Keratinocyte (primary cell): ENCODE measurements around the gene PLA2G2D. TPM values are rescaled to one million over a fixed set of nuclear protein-coding genes. Genes with fewer than 3 reads are reported as not detected.
A peak's percentile ranks its signal among the peaks of the same experiment; 100 is the strongest.

Experiments used
- DNase-seq: peaks from one replicate; pipeline ENCODE4 v3.0.0-alpha.2; 2011; ENCODE audit warnings: low read depth, missing footprints, low spot score
- FAIRE-seq: peaks from 2 replicates; lab custom pipeline; 2011; peaks lifted over from hg19 to GRCh38; lab: Jason Lieb, UNC
- H2AFZ ChIP-seq: 2 replicates; pipeline ENCODE4 v1.6.0; 2012; ENCODE audit warnings: low read length, control low read depth, inconsistent platforms; ENCODE audit not compliant: control insufficient read depth
- H3K27ac ChIP-seq: 2 replicates; pipeline ENCODE4 v1.5.1; 2011; ENCODE audit warnings: low read length; ENCODE audit not compliant: control insufficient read depth, insufficient read depth
- H3K27me3 ChIP-seq: 3 replicates; pipeline ENCODE4 v1.6.0; 2011; ENCODE audit warnings: low read length; ENCODE audit not compliant: control insufficient read depth, insufficient read depth; ENCODE audit errors: extremely low read depth
- H3K36me3 ChIP-seq, 2 experiments: 2 replicates in 1 of 2; 3 replicates in 1 of 2; pipeline ENCODE4 v1.5.1; 2011; ENCODE audit warnings: low read length in 2 of 2, mild to moderate bottlenecking in 1 of 2; ENCODE audit not compliant: control insufficient read depth in 2 of 2, insufficient read depth in 2 of 2; ENCODE audit errors: extremely low read depth in 1 of 2
- H3K4me1 ChIP-seq: 3 replicates; pipeline ENCODE4 v1.5.1; 2011; ENCODE audit warnings: low read length; ENCODE audit not compliant: control insufficient read depth, insufficient read depth; ENCODE audit errors: extremely low read depth
- H3K4me2 ChIP-seq: 3 replicates; pipeline ENCODE4 v1.6.0; 2011; ENCODE audit warnings: low read depth, low read length; ENCODE audit not compliant: control insufficient read depth, insufficient read depth; ENCODE audit errors: extremely low read depth
- H3K4me3 ChIP-seq, 3 experiments: fragments of 200-600 bp in 1 of 3; sonication (generic) in 1 of 3; 2 replicates in 2 of 3; 3 replicates in 1 of 3; pipeline ENCODE4 v1.5.1; 2011 to 2016; ENCODE audit warnings: low read length in 3 of 3, mild to moderate bottlenecking in 3 of 3, control low read depth in 2 of 3, inconsistent platforms in 1 of 3, low read depth in 1 of 3, mixed read lengths in 1 of 3, mixed run types in 1 of 3, moderate library complexity in 1 of 3; ENCODE audit not compliant: control insufficient read depth in 2 of 3, insufficient read depth in 2 of 3; ENCODE audit errors: extremely low read depth in 1 of 3
- H3K79me2 ChIP-seq: 2 replicates; pipeline ENCODE4 v1.6.0; 2012; ENCODE audit warnings: low read length; ENCODE audit not compliant: control insufficient read depth, insufficient read depth
- H3K9ac ChIP-seq: 3 replicates; pipeline ENCODE4 v1.6.0; 2011; ENCODE audit warnings: low read length; ENCODE audit not compliant: control insufficient read depth, insufficient read depth; ENCODE audit errors: extremely low read depth
- H3K9me1 ChIP-seq: 3 replicates; pipeline ENCODE4 v1.6.0; 2011; ENCODE audit warnings: low read length; ENCODE audit not compliant: control insufficient read depth, insufficient read depth; ENCODE audit errors: extremely low read depth
- H3K9me3 ChIP-seq: 2 replicates; pipeline ENCODE4 v1.5.1; 2012; ENCODE audit warnings: low read depth, low read length; ENCODE audit not compliant: control insufficient read depth
- H4K20me1 ChIP-seq: 3 replicates; pipeline ENCODE4 v1.6.0; 2011; ENCODE audit warnings: low read length; ENCODE audit not compliant: control insufficient read depth, insufficient read depth; ENCODE audit errors: extremely low read depth
- EZH2 ChIP-seq: IDR thresholded peaks from one replicate; pipeline ENCODE4 v1.6.1; 2012; ENCODE audit warnings: inconsistent platforms, mild to moderate bottlenecking, low read length, moderate library complexity
- dilution Hi-C: fragments of 300-500 bp; cut with MboI; formaldehyde crosslinking; loops from one replicate; pipeline ENCODE4 v1.7.0; 2020; ENCODE audit warnings: low sequenced_read_pairs; ENCODE audit not compliant: extremely low pct_ligation_motif_present
- polyA plus RNA-seq, 5 experiments: library from polyadenylated mRNA; depleted of rRNA in 3 of 5; stranded (reverse) in 3 of 5; stranded (forward) in 1 of 5; unstranded in 1 of 5; fragments of >200 nt; gene quantifications; 1 replicate in 1 of 5; 2 replicates in 3 of 5; 3 replicates in 1 of 5; pipeline versions ENCODE4 v1.2.1 to v1.2.3, GENCODE V29; 2011 to 2012; ENCODE audit warnings: missing spikeins in 2 of 5, low read depth in 1 of 5, low replicate concordance in 1 of 5
- TF ChIP-seq, protein P1 (sequence below), 3 experiments: IDR thresholded peaks in 1 of 3; conservative IDR thresholded peaks in 1 of 3; optimal IDR thresholded peaks in 1 of 3; 2 replicates in 2 of 3; 3 replicates in 1 of 3; pipeline versions ENCODE3 to v1.5.1; 2011; ENCODE audit warnings: low read length in 3 of 3, mild to moderate bottlenecking in 3 of 3, moderate library complexity in 2 of 3, control low read depth in 1 of 3, inconsistent platforms in 1 of 3; ENCODE audit not compliant: insufficient read depth in 2 of 3; ENCODE audit errors: extremely low read depth in 1 of 3

The PLA2G2D gene
- polyA plus RNA-seq, 1 donor (not counting 4 experiments of a cell fraction or from before 2014, with no cell fraction given): not detected

DNA sequence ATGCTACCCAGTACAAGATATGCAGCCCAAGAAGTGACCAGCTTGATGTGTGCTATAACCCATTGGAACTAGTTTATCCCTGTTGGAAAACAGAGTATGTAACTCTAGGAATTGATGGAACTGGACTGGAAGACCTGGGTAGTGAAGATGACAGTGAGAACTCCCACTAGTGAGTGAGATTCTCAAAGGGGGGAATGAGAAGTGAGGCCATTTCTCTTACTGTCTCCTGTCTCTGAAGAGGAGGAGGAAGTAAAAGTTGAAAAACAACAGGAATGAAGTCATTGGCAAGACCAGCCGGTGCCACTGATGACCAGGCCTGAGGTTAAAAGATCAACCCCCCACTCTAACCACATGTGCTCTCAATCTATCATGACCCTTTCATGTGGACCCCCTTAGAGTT, 40.7 kb upstream of the PLA2G2D start:
- no peaks in the 10 kb centered on the region for H3K9me1 ChIP-seq
- H3K27me3 ChIP-seq: no peaks in the 10 kb centered on the region
- no peaks in the 10 kb centered on the region for H3K79me2 ChIP-seq
- no peaks in the 10 kb centered on the region for H3K36me3 ChIP-seq
- dilution Hi-C loops: no loop called here
- H3K9ac ChIP-seq: no peak overlapping the region
- no peaks in the 10 kb centered on the region for H3K4me1 ChIP-seq
- H4K20me1 ChIP-seq: no peaks in the 10 kb centered on the region
- no peak overlapping the region for H3K4me2 ChIP-seq
- peaks cover 20% of the 10 kb centered on the region for H3K9me3 ChIP-seq
- FAIRE-seq (no peak), DNase-seq (no peak)
- no peak overlapping the region for H3K27ac ChIP-seq
- no peak overlapping the region for H2AFZ ChIP-seq
- TF ChIP-seq, protein P1, sequence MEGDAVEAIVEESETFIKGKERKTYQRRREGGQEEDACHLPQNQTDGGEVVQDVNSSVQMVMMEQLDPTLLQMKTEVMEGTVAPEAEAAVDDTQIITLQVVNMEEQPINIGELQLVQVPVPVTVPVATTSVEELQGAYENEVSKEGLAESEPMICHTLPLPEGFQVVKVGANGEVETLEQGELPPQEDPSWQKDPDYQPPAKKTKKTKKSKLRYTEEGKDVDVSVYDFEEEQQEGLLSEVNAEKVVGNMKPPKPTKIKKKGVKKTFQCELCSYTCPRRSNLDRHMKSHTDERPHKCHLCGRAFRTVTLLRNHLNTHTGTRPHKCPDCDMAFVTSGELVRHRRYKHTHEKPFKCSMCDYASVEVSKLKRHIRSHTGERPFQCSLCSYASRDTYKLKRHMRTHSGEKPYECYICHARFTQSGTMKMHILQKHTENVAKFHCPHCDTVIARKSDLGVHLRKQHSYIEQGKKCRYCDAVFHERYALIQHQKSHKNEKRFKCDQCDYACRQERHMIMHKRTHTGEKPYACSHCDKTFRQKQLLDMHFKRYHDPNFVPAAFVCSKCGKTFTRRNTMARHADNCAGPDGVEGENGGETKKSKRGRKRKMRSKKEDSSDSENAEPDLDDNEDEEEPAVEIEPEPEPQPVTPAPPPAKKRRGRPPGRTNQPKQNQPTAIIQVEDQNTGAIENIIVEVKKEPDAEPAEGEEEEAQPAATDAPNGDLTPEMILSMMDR (optimal IDR thresholded peaks at IDR 0.05 in 1 of 3, IDR thresholded peaks at IDR 0.05 in 1 of 3, conservative IDR thresholded peaks at IDR 0.05 in 1 of 3; ENCODE audit: extremely low read depth in 1 of 3, insufficient read depth in 2 of 3, low read length in 3 of 3): no peak
- TF ChIP-seq EZH2: no peak
- H3K4me3 ChIP-seq: no peak overlapping the region

DNA sequence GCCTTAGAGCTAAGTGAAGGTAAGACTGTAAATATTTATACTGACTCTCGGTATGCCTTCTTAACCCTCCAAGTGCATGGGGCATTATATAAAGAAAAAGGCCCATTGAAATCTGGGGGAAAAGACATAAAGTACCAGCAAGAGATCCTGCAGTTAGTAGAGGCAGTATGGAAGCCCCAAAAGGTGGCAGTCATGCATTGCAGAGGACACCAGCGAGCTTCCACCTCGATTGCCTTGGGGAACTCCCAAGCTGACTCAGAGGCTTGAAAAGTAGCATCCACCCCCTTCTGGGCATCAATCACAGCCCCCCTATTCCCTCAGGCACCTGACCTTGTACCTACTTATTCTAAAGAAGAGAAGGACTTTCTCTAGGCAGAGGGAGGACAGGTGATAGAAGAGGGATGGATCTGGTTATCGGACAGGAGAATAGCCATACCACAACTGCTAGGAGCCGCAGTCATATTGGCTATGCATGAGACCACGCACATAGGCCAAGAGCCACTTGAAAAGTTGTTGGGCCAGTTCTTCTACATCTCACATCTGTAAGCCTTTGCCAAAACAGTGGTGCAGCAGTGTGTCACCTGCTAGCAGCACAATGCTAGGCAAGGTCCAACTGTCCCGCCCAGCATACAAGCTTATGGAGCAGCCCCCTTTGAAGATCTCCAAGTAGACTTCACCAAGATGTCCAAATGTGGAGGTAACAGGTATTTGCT, 39.2 kb upstream of the PLA2G2D start:
- H3K79me2 ChIP-seq: no peaks in the 10 kb centered on the region
- no peak overlapping the region for H3K4me3 ChIP-seq

More for the DNA sequence above, 39.2 kb upstream of the PLA2G2D start:
- H2AFZ ChIP-seq: no peak overlapping the region
- H3K4me2 ChIP-seq: no peak overlapping the region
- no peak overlapping the region for H3K9ac ChIP-seq
- FAIRE-seq (no peak), DNase-seq (no peak)
- H3K36me3 ChIP-seq: no peaks in the 10 kb centered on the region
- H3K27me3 ChIP-seq: no peaks in the 10 kb centered on the region
- peaks cover 20% of the 10 kb centered on the region for H3K9me3 ChIP-seq
- dilution Hi-C loops: no loop called here
- H3K9me1 ChIP-seq: no peaks in the 10 kb centered on the region
- no peak for TF ChIP-seq EZH2
- TF ChIP-seq, protein P1 (optimal IDR thresholded peaks at IDR 0.05 in 1 of 3, IDR thresholded peaks at IDR 0.05 in 1 of 3, conservative IDR thresholded peaks at IDR 0.05 in 1 of 3; ENCODE audit: extremely low read depth in 1 of 3, insufficient read depth in 2 of 3, low read length in 3 of 3): peak in 2 of 3 experiments; percentile 12 to 19
- no peaks in the 10 kb centered on the region for H4K20me1 ChIP-seq
- no peak overlapping the region for H3K27ac ChIP-seq
- H3K4me1 ChIP-seq: no peaks in the 10 kb centered on the region
